ENCODE results near the gene CYP24A1.

CYP24A1 gene

GRCh38 chr20:54201268-54201846 is 27.6 kb upstream of the CYP24A1 start:
- Histone ChIP-seq H3K4me2 (no peak overlapping the region), H3K36me3 (ENCODE audit: insufficient read depth) (no peaks in the 10 kb centered on the region), H3K27me3 (ENCODE audit: insufficient read depth, low read depth) (no peaks in the 10 kb centered on the region), H3K9ac (no peak overlapping the region), H3K27ac (no peak overlapping the region), H3K4me3 (IDR thresholded peaks at IDR 0.05; ENCODE audit: insufficient read depth, low read depth, low read length) (no peak overlapping the region), H2AFZ (ENCODE audit: low read depth) (no peak overlapping the region), H3K79me2 (ENCODE audit: insufficient read depth, low read depth) (no peaks in the 10 kb centered on the region), H4K20me1 (ENCODE audit: insufficient read depth) (no peaks in the 10 kb centered on the region), H3K4me1 (ENCODE audit: low read depth, poor library complexity, severe bottlenecking) (peaks cover 7% of the 10 kb centered on the region)
- TF ChIP-seq CTCF (conservative IDR thresholded peaks at IDR 0.05; ENCODE audit: low read depth, low read length): no peak

- Histone ChIP-seq H3K4me3 (IDR thresholded peaks at IDR 0.05; ENCODE audit: insufficient read depth, low read depth, low read length) (no peak overlapping the region), H3K4me1 (ENCODE audit: low read depth, poor library complexity, severe bottlenecking) (peaks cover 7% of the 10 kb centered on the region), H4K20me1 (ENCODE audit: insufficient read depth) (no peaks in the 10 kb centered on the region), H3K4me2 (no peak overlapping the region), H3K36me3 (ENCODE audit: insufficient read depth) (no peaks in the 10 kb centered on the region), H3K79me2 (ENCODE audit: insufficient read depth, low read depth) (no peaks in the 10 kb centered on the region), H2AFZ (ENCODE audit: low read depth) (no peak overlapping the region), H3K27me3 (ENCODE audit: insufficient read depth, low read depth) (no peaks in the 10 kb centered on the region), H3K27ac (no peak overlapping the region), H3K9ac (no peak overlapping the region)
- no peak for TF ChIP-seq CTCF (conservative IDR thresholded peaks at IDR 0.05; ENCODE audit: low read depth, low read length)
These were observed 26.9 kb upstream of the CYP24A1 start for GRCh38 chr20:54200487-54201267.

GRCh38 chr20:54199721-54200176 is 26.0 kb upstream of the CYP24A1 start:
- no peaks in the 10 kb centered on the region for H3K27me3 ChIP-seq (ENCODE audit: insufficient read depth, low read depth)
- H3K36me3 ChIP-seq (ENCODE audit: insufficient read depth): no peaks in the 10 kb centered on the region
- H3K4me3 ChIP-seq (IDR thresholded peaks at IDR 0.05; ENCODE audit: insufficient read depth, low read depth, low read length): no peak overlapping the region
- peak; percentile 98 for TF ChIP-seq CTCF (conservative IDR thresholded peaks at IDR 0.05; ENCODE audit: low read depth, low read length)
- no peaks in the 10 kb centered on the region for H3K79me2 ChIP-seq (ENCODE audit: insufficient read depth, low read depth)
- H3K4me2 ChIP-seq: no peak overlapping the region
- no peaks in the 10 kb centered on the region for H4K20me1 ChIP-seq (ENCODE audit: insufficient read depth)
- no peak overlapping the region for H3K9ac ChIP-seq
- H3K27ac ChIP-seq: no peak overlapping the region
- H2AFZ ChIP-seq (ENCODE audit: low read depth): peak overlapping the region; percentile 44; the same call in 1 of the 2 replicates
- peaks cover 7% of the 10 kb centered on the region for H3K4me1 ChIP-seq (ENCODE audit: low read depth, poor library complexity, severe bottlenecking)

GRCh38 chr20:54199283-54199682 is 25.5 kb upstream of the CYP24A1 start:
- Histone ChIP-seq H3K4me3 (IDR thresholded peaks at IDR 0.05; ENCODE audit: insufficient read depth, low read depth, low read length) (no peak overlapping the region), H4K20me1 (ENCODE audit: insufficient read depth) (no peaks in the 10 kb centered on the region), H3K9ac (no peak overlapping the region), H3K79me2 (ENCODE audit: insufficient read depth, low read depth) (no peaks in the 10 kb centered on the region), H3K36me3 (ENCODE audit: insufficient read depth) (no peaks in the 10 kb centered on the region), H3K4me1 (ENCODE audit: low read depth, poor library complexity, severe bottlenecking) (peaks cover 7% of the 10 kb centered on the region), H3K27me3 (ENCODE audit: insufficient read depth, low read depth) (no peaks in the 10 kb centered on the region), H3K27ac (no peak overlapping the region), H2AFZ (ENCODE audit: low read depth) (peak overlapping the region; percentile 44; the same call in 1 of the 2 replicates), H3K4me2 (no peak overlapping the region)
- TF ChIP-seq CTCF (conservative IDR thresholded peaks at IDR 0.05; ENCODE audit: low read depth, low read length): no peak

Measured in KMS-11 (cell line).